NB4 (cell line): ENCODE data around the gene WDR7.

ENCODE experiments used
- DNase-seq: peaks from one replicate; pipeline ENCODE4 v3.0.0; 2010; ENCODE audit warnings: low read depth
- H3K4me3 ChIP-seq: one replicate; pipeline ENCODE4 v1.5.1; 2011; ENCODE audit warnings: mild to moderate bottlenecking, low read depth, low read length, moderate library complexity
- CTCF ChIP-seq: IDR thresholded peaks from one replicate; pipeline ENCODE4 v1.5.1; 2012; ENCODE audit warnings: low read depth, low read length
- MAX ChIP-seq: IDR thresholded peaks from 2 replicates; pipeline ENCODE4 v1.6.1; 2011; ENCODE audit warnings: low read depth, low read length
- MYC ChIP-seq: IDR thresholded peaks from 2 replicates; pipeline ENCODE4 v1.6.1; 2011; ENCODE audit warnings: low read depth, low read length
- POLR2A ChIP-seq: IDR thresholded peaks from 2 replicates; pipeline ENCODE4 v1.6.1; 2011; ENCODE audit warnings: mild to moderate bottlenecking; ENCODE audit not compliant: insufficient read length; ENCODE audit errors: extremely low read depth

Gene WDR7

DNA sequence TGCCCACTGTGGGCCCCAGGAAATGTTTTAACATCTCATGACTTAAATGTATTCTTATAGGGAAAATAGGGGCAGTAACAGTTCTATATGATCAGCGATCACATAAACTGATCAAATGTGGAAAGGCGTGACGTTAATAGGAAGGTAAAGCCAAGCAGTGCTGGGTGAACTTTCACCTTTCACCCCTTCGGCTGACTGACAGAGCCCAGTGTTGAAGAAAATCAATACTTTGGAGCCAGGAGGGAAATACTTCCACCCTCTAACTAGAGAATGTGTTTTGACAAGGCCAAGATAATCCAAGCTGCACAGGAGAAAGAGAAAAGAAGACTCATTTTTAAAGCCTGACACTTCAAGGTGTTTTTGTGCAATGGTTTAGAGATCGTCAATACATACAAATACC lies 379.3 kb downstream of the WDR7 start:
- TF ChIP-seq CTCF (no peak), MAX (no peak)
- H3K4me3 ChIP-seq = no peak overlapping the region
- DNase-seq = no peak

GRCh38 chr18:57035590-57035989 lies 384.4 kb downstream of the WDR7 start:
- DNase-seq = no peak
- no peak overlapping the region for H3K4me3 ChIP-seq
- TF ChIP-seq CTCF = no peak
- no peak for TF ChIP-seq MYC
- TF ChIP-seq MAX = no peak
- no peak for TF ChIP-seq POLR2A

DNA sequence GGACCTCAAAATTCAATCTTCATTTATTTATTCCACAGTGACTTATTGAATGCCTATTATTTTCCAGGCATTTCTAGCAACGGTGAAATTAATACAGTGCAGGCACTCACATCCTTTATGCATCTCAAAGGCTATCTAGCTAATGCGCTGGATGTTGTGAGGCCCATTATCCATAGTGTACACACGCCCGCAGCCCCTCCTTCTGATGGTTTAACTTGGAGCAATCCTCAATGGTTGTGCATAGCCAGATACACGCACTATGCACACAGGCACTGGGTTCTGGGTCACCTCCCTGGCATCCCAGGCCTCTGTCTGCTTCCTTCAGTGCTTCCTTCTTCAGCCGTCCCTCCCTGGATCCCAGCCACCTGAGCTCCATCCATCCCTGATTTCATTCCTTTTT lies 387.2 kb downstream of the WDR7 start:
- no peak for DNase-seq
- H3K4me3 ChIP-seq = no peak overlapping the region
- TF ChIP-seq CTCF (no peak), POLR2A (no peak), MYC (no peak), MAX (no peak)

GRCh38 chr18:57040175-57040574 lies 389.0 kb downstream of the WDR7 start:
- no peak for TF ChIP-seq MYC
- no peak for TF ChIP-seq POLR2A
- TF ChIP-seq MAX = no peak
- TF ChIP-seq CTCF = no peak
- no peak overlapping the region for H3K4me3 ChIP-seq
- DNase-seq = no peak

- no peak overlapping the region for H3K4me3 ChIP-seq
- no peak for DNase-seq
- TF ChIP-seq CTCF (no peak), POLR2A (no peak), MYC (no peak), MAX (no peak)
Observed at GRCh38 chr18:57043241-57043640, 392.1 kb downstream of the WDR7 start.

DNA sequence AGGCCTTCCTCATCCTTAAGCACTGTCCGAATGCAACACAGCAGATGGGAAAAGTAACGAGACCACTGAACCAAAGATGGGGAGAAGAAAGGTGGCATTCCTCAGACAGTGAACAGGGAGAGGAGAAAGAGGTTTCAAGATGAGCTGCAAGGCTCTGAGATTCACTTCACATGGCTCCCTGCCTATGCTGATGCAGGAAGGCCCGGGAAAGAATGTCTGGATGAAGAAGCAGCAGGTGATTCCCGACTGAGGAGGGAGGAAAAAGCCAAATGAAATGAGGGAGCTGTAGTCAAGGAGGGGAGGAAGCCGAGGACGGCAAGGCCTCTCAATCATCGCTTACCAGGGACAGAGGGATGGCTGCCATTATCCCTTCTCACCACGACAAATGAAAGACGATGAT lies 397.2 kb downstream of the WDR7 start:
- DNase-seq = no peak
- TF ChIP-seq MYC (no peak), POLR2A (no peak)
- no peak overlapping the region for H3K4me3 ChIP-seq
